NB4 (cell line): ENCODE measurements around the gene DOK3.

ENCODE experiments used
- CTCF ChIP-seq: IDR thresholded peaks from one replicate; pipeline ENCODE4 v1.5.1; 2012; ENCODE audit warnings: low read depth, low read length
- POLR2A ChIP-seq: IDR thresholded peaks from 2 replicates; pipeline ENCODE4 v1.6.1; 2011; ENCODE audit warnings: mild to moderate bottlenecking; ENCODE audit not compliant: insufficient read length; ENCODE audit errors: extremely low read depth

- TF ChIP-seq POLR2A (no peak), CTCF (no peak)
Observed at GRCh38 chr5:177458912-177459350, 50.7 kb downstream of the DOK3 start.
